Spleen (tissue), 7 donors: ENCODE measurements around the gene NPC1.

Source experiments
- POLR2A ChIP-seq, 3 donors: fragments of 450-650 bp; IDR thresholded peaks; one replicate each; pipeline ENCODE4 v1.5.1; 2017; ENCODE audit warnings: antibody characterized with exemption in 3 of 3, mild to moderate bottlenecking in 1 of 3
- TF ChIP-seq, protein P1 (sequence below), 11 experiments: fragments of 200-600 bp in 7 of 11; fragments of 450-650 bp in 4 of 11; sonication (generic) in 4 of 11; IDR thresholded peaks in 8 of 11; conservative IDR thresholded peaks in 3 of 11; 1 replicate in 7 of 11; 2 replicates in 4 of 11; pipeline versions ENCODE4 v1.4.0 to v1.8.0; 2016 to 2021; ENCODE audit warnings: antibody characterized with exemption in 11 of 11, inconsistent platforms in 4 of 11, mild to moderate bottlenecking in 1 of 11
- donor health status: DM: no; HTN: no; CAD: no; lungs with moderate emphysema.
- donor health status: DM: no; HTN: no; CAD: no.
- donor health status: DM: no; HTN: no; CAD: no.

DNA sequence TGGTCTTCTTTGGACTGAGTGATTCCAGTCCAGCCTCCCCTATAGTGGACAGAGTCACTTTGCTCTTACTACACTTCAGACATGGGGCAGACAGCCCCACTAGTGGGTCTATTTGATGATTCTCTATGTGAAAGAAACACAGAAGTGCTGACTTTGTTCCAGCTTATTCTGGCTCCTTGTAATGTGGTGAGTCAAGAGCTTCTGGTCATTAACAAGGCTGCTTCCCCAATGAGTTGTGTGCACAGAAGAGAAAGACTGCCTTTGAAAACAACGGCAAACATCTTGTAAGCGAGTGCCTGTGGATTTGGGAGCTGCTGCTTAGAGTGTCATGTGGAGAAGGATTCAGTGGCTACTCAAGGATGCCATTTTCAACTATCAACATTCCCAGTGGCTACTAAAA is 43.8 kb downstream of the NPC1 start:
- TF ChIP-seq, protein P1, sequence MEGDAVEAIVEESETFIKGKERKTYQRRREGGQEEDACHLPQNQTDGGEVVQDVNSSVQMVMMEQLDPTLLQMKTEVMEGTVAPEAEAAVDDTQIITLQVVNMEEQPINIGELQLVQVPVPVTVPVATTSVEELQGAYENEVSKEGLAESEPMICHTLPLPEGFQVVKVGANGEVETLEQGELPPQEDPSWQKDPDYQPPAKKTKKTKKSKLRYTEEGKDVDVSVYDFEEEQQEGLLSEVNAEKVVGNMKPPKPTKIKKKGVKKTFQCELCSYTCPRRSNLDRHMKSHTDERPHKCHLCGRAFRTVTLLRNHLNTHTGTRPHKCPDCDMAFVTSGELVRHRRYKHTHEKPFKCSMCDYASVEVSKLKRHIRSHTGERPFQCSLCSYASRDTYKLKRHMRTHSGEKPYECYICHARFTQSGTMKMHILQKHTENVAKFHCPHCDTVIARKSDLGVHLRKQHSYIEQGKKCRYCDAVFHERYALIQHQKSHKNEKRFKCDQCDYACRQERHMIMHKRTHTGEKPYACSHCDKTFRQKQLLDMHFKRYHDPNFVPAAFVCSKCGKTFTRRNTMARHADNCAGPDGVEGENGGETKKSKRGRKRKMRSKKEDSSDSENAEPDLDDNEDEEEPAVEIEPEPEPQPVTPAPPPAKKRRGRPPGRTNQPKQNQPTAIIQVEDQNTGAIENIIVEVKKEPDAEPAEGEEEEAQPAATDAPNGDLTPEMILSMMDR (IDR thresholded peaks at IDR 0.05 in 8 of 11, conservative IDR thresholded peaks at IDR 0.05 in 3 of 11), result no peak
- TF ChIP-seq POLR2A (IDR thresholded peaks at IDR 0.05), result no peak
